ENCODE measurements around the gene NOP53.
"Not testable (repeated sequence)": the region's sequence is repeated elsewhere in the genome, so short reads cannot be mapped to it uniquely, and the experiment has no call there.

NOP53 gene

GRCh38 chr19:47707135-47707925 lies 38.0 kb upstream of the NOP53 start:
- Mint-ChIP-seq H3K4me3 (no peak overlapping the region), H3K4me1 (peaks cover 9% of the 10 kb centered on the region), H3K27ac (ENCODE audit: low read depth) (peak overlapping the region; percentile 82), H3K9me3 (no peaks in the 10 kb centered on the region), H3K27me3 (peaks cover 23% of the 10 kb centered on the region), H3K36me3 (ENCODE audit: insufficient read depth) (peaks cover 8% of the 10 kb centered on the region)
- ATAC-seq (replicated peaks; ENCODE audit: extremely low read depth, poor library complexity, severe bottlenecking), result peak; percentile 73
- DNase-seq (ENCODE audit: low spot score in 2 of 2), result peak; percentile 55 to 62

GRCh38 chr19:47711652-47712242 lies 33.6 kb upstream of the NOP53 start:
- no peak overlapping the region for H3K27ac Mint-ChIP-seq (ENCODE audit: low read depth)
- H3K4me3 Mint-ChIP-seq, result no peak overlapping the region
- no peaks in the 10 kb centered on the region for H3K36me3 Mint-ChIP-seq (ENCODE audit: insufficient read depth)
- no peak for DNase-seq (ENCODE audit: low spot score in 2 of 2)
- no peak for ATAC-seq (replicated peaks; ENCODE audit: extremely low read depth, poor library complexity, severe bottlenecking)
- peaks cover 58% of the 10 kb centered on the region for H3K27me3 Mint-ChIP-seq
- no peaks in the 10 kb centered on the region for H3K9me3 Mint-ChIP-seq
- H3K4me1 Mint-ChIP-seq, result peaks cover 8% of the 10 kb centered on the region

DNA sequence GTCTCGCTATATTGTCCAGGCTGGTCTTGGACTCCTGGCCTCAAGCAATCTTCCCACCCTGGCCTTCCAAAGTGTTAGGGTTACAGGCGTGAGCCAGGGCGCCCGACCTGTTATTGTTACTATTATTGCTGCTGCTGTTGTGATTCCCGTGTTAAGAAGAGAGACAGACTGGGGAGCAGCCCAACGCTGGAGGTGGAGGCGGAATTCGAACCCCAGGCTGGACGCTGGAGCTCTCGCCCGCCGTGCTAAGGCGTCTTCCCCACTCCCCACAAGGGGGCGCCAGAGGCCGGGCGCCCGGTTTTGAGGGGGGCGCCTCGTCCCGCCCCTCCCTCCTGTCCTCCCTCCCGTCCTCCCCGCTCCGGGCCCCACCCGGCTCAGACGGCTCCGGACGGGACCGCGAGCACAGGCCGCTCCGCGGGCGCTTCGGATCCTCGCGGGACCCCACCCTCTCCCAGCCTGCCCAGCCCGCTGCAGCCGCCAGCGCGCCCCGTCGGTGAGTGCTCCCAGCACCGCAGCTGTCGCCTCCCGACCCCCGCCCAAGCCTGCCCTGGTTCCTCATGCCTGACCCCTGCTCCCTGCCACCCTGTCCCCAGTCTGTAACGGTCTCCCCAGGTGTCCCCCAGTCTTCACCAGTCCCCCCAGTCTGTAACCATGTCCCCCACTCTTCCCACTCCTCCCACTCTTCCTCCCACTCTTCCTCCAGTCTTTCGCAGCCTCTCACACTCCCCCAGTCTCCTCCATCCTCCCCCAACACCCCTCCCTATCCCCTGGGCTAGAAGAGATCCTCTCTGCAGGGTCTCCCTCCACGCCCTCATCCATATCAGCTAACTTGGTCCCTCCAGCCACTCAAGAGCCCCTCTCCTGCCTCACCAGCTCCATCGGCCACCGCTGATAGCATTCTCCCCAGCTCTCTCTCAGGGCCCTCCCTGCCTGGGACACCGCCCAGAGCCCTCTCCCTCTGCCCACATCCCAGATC lies 32.0 kb upstream of the NOP53 start, which contains the start of gene EHD2:
TSS of gene EHD2 (plus strand) at position 377 of the 976 bp plus-strand sequence. CDS start 3,191 bp downstream, outside the sequence.
- Mint-ChIP-seq H3K27me3 (peaks cover 54% of the 10 kb centered on the region), H3K27ac (ENCODE audit: low read depth) (no peak within 1 kb of the TSS), H3K4me3 (no peak within 1 kb of the TSS), H3K4me1 (no peaks in the 10 kb centered on the region), H3K36me3 (ENCODE audit: insufficient read depth) (no peaks in the 10 kb centered on the region), H3K9me3 (no peaks in the 10 kb centered on the region)
- DNase-seq (ENCODE audit: low spot score in 2 of 2) (no peak), ATAC-seq (replicated peaks; ENCODE audit: extremely low read depth, poor library complexity, severe bottlenecking) (no peak)

GRCh38 chr19:47714339-47714738 lies 31.0 kb upstream of the NOP53 start:
- DNase-seq (ENCODE audit: low spot score in 2 of 2) (no peak), ATAC-seq (replicated peaks; ENCODE audit: extremely low read depth, poor library complexity, severe bottlenecking) (no peak)
- H3K36me3 Mint-ChIP-seq (ENCODE audit: insufficient read depth), result no peaks in the 10 kb centered on the region
- no peaks in the 10 kb centered on the region for H3K4me1 Mint-ChIP-seq
- H3K27ac Mint-ChIP-seq (ENCODE audit: low read depth), result no peak overlapping the region
- peaks cover 54% of the 10 kb centered on the region for H3K27me3 Mint-ChIP-seq
- H3K4me3 Mint-ChIP-seq, result no peak overlapping the region
- no peaks in the 10 kb centered on the region for H3K9me3 Mint-ChIP-seq

- DNase-seq (ENCODE audit: low spot score in 2 of 2); H3K27ac Mint-ChIP-seq (ENCODE audit: low read depth); H3K9me3 Mint-ChIP-seq; H3K4me3 Mint-ChIP-seq; ATAC-seq (replicated peaks; ENCODE audit: extremely low read depth, poor library complexity, severe bottlenecking); H3K4me1 Mint-ChIP-seq; H3K36me3 Mint-ChIP-seq (ENCODE audit: insufficient read depth): not testable (repeated sequence)
- peaks cover 55% of the 10 kb centered on the region for H3K27me3 Mint-ChIP-seq
Measured at GRCh38 chr19:47714855-47715254, 30.5 kb upstream of the NOP53 start.

GRCh38 chr19:47716270-47716937 lies 28.9 kb upstream of the NOP53 start:
- Mint-ChIP-seq H3K36me3 (ENCODE audit: insufficient read depth) (no peaks in the 10 kb centered on the region), H3K4me1 (no peaks in the 10 kb centered on the region), H3K4me3 (no peak overlapping the region), H3K9me3 (no peaks in the 10 kb centered on the region), H3K27ac (ENCODE audit: low read depth) (no peak overlapping the region), H3K27me3 (peaks cover 65% of the 10 kb centered on the region)
- no peak for DNase-seq (ENCODE audit: low spot score in 2 of 2)
- no peak for ATAC-seq (replicated peaks; ENCODE audit: extremely low read depth, poor library complexity, severe bottlenecking)

- peaks cover 56% of the 10 kb centered on the region for H3K27me3 Mint-ChIP-seq
- not testable (repeated sequence) for H3K4me3 Mint-ChIP-seq; H3K27ac Mint-ChIP-seq (ENCODE audit: low read depth); H3K9me3 Mint-ChIP-seq; ATAC-seq (replicated peaks; ENCODE audit: extremely low read depth, poor library complexity, severe bottlenecking); H3K4me1 Mint-ChIP-seq; H3K36me3 Mint-ChIP-seq (ENCODE audit: insufficient read depth); DNase-seq (ENCODE audit: low spot score in 2 of 2)
Measured at GRCh38 chr19:47718415-47719046, 26.8 kb upstream of the NOP53 start.

DNA sequence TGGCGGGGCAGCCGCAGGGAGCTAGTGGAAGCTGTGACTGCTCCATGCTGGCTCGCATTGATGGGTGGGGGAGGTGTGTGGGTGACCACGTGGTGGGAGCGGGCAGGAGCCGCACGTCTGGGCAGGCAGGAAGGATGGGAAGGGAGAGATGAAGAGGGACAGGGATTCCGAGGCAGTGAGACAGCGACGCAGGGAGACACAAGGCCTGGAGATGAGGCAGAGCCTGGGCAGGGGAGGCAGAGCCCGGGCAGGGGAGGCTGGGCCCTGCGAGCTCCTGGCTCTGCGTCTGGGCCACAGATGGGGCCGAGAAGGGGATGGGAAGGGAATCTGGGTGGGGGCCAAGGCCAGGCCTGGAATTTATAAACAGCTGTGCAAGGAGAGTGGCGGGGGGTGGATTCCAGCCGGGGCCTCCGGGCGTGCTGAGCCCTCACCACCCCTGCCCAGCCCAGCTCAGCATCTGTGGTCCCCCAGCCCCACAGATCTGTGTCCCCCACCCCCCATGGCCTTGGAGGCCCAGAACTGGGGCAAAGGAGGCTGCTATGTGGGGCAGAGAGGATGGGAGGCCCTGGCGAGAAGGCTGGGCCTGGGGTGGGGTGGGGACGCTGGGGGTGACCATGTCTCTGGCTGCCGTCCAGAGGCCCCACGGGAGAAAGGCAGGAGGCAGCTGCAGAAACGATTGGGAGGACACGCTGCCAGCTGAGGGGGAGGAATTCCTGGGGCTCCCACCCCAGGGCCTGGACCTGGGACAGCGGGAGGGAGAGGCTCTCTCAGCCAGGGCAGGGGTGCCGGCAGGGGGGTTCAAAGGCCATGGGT lies 26.1 kb upstream of the NOP53 start:
- Mint-ChIP-seq H3K4me3 (no peak overlapping the region), H3K36me3 (ENCODE audit: insufficient read depth) (no peaks in the 10 kb centered on the region), H3K4me1 (no peaks in the 10 kb centered on the region), H3K27ac (ENCODE audit: low read depth) (no peak overlapping the region), H3K9me3 (no peaks in the 10 kb centered on the region), H3K27me3 (peaks cover 49% of the 10 kb centered on the region)
- ATAC-seq (replicated peaks; ENCODE audit: extremely low read depth, poor library complexity, severe bottlenecking), result no peak
- no peak for DNase-seq (ENCODE audit: low spot score in 2 of 2)

- Mint-ChIP-seq H3K27me3 (peaks cover 33% of the 10 kb centered on the region), H3K36me3 (ENCODE audit: insufficient read depth) (no peaks in the 10 kb centered on the region), H3K9me3 (no peaks in the 10 kb centered on the region), H3K4me1 (no peaks in the 10 kb centered on the region), H3K4me3 (no peak overlapping the region), H3K27ac (ENCODE audit: low read depth) (no peak overlapping the region)
- ATAC-seq (replicated peaks; ENCODE audit: extremely low read depth, poor library complexity, severe bottlenecking) (no peak), DNase-seq (ENCODE audit: low spot score in 2 of 2) (no peak)
Measured at GRCh38 chr19:47720669-47721422, 24.5 kb upstream of the NOP53 start.

- Mint-ChIP-seq H3K4me1 (no peaks in the 10 kb centered on the region), H3K4me3 (no peak overlapping the region), H3K27ac (ENCODE audit: low read depth) (no peak overlapping the region), H3K36me3 (ENCODE audit: insufficient read depth) (no peaks in the 10 kb centered on the region), H3K9me3 (no peaks in the 10 kb centered on the region), H3K27me3 (peaks cover 30% of the 10 kb centered on the region)
- peak; percentile 36 for ATAC-seq (replicated peaks; ENCODE audit: extremely low read depth, poor library complexity, severe bottlenecking)
- no peak for DNase-seq (ENCODE audit: low spot score in 2 of 2)
Measured at GRCh38 chr19:47723581-47723940, 21.8 kb upstream of the NOP53 start.

Data from central memory CD8-positive, alpha-beta T cell (primary cell).